Transverse colon (tissue), 4 donors: Measurements from ENCODE around the gene STAT5B.

ENCODE experiments used
- POLR2A ChIP-seq: fragments of 450-650 bp; IDR thresholded peaks from one replicate; pipeline ENCODE4 v1.6.1; 2016; ENCODE audit warnings: antibody characterized with exemption, mild to moderate bottlenecking, moderate library complexity
- POLR2AphosphoS5 ChIP-seq, 3 donors: sonication (generic); formaldehyde crosslinking; IDR thresholded peaks; one replicate each; pipeline ENCODE4 v1.6.1; 2016; ENCODE audit warnings: antibody characterized with exemption in 3 of 3
- TF ChIP-seq, protein P1 (sequence below), 5 experiments: fragments of 200-600 bp in 3 of 5; fragments of 450-650 bp in 2 of 5; sonication (generic) in 3 of 5; IDR thresholded peaks; 1 replicate in 2 of 5; 2 replicates in 3 of 5; pipeline ENCODE4 v1.5.1; 2016 to 2017; ENCODE audit warnings: antibody characterized with exemption in 5 of 5, inconsistent platforms in 3 of 5, mild to moderate bottlenecking in 2 of 5, moderate library complexity in 1 of 5

DNA sequence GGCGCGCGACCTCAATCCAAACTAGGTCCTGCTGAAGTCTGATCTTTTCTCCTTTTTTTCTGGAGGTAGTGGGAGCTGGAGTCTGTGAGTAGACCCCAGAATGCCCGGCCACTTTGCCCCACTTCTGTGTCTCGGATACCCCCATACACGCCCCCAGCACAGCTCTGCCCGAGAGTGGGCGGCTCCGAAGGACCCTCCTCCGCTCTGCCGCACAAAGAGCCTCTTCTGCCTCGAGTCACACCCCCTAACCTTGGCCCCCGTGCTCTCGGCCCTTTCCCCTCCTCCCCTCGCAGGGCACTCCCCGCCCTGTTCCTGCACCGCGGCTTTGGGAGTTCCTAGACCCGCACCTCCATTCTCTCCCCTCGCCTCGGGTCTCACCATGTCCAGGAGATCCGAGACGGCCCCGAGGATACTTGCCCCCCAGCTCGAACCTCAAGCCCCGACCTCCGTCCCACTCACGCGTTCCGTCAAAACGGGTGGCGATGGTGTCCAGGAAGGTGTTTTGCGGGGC, 95.7 kb downstream of the STAT5B start:
- TF ChIP-seq, protein P1, sequence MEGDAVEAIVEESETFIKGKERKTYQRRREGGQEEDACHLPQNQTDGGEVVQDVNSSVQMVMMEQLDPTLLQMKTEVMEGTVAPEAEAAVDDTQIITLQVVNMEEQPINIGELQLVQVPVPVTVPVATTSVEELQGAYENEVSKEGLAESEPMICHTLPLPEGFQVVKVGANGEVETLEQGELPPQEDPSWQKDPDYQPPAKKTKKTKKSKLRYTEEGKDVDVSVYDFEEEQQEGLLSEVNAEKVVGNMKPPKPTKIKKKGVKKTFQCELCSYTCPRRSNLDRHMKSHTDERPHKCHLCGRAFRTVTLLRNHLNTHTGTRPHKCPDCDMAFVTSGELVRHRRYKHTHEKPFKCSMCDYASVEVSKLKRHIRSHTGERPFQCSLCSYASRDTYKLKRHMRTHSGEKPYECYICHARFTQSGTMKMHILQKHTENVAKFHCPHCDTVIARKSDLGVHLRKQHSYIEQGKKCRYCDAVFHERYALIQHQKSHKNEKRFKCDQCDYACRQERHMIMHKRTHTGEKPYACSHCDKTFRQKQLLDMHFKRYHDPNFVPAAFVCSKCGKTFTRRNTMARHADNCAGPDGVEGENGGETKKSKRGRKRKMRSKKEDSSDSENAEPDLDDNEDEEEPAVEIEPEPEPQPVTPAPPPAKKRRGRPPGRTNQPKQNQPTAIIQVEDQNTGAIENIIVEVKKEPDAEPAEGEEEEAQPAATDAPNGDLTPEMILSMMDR (IDR thresholded peaks at IDR 0.05) = no peak
- TF ChIP-seq POLR2A (no peak), POLR2AphosphoS5 (IDR thresholded peaks at IDR 0.05) (no peak)
